Measurements from ENCODE around the gene HAPLN1. TPM values are rescaled to one million over a fixed set of nuclear protein-coding genes. Genes with fewer than 3 reads are reported as not detected.
"Not testable (repeated sequence)": the region's sequence is repeated elsewhere in the genome, so short reads cannot be mapped to it uniquely, and the experiment has no call there.

HAPLN1 gene
- total and polyA plus RNA-seq, 8 donors, result 0.02 TPM; not detected in 7

DNA sequence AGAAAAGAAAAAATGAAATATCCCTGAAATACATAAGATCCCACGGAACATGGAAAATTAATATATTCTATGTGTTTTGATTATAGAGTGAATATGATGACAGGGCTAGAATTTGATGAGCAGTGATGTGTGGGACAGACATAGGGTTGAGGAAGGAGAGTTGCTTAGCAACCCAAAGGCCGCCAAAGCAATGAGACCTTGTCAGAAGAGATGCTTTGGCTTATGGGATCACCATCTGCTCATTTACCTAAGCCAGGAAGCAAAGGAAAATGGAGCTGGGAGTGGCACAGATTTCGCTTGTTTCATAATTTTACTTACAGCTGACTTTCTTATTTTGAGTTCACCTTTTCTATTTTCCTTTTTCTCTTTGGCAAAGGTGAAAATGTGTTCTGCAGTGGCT, 20.9 kb upstream of the HAPLN1 start:
- H3K27me3 ChIP-seq, result no peaks in the 10 kb centered on the region
- no peak overlapping the region for H3K27ac ChIP-seq
- intact Hi-C loops (cut with DNase I), result no loop called here
- no peaks in the 10 kb centered on the region for H3K36me3 ChIP-seq
- FAIRE-seq (no peak), DNase-seq (no peak), ATAC-seq (no peak)
- WGBS, 2 donors, result 66 to 82% methylated on average over 3 of the region's 3 CpGs
- H3K4me1 ChIP-seq, result no peaks in the 10 kb centered on the region
- TF ChIP-seq CTCF (IDR thresholded peaks at IDR 0.05), result no peak
- no peak overlapping the region for H3K4me3 ChIP-seq
- H3K9me3 ChIP-seq, result no peaks in the 10 kb centered on the region

DNA sequence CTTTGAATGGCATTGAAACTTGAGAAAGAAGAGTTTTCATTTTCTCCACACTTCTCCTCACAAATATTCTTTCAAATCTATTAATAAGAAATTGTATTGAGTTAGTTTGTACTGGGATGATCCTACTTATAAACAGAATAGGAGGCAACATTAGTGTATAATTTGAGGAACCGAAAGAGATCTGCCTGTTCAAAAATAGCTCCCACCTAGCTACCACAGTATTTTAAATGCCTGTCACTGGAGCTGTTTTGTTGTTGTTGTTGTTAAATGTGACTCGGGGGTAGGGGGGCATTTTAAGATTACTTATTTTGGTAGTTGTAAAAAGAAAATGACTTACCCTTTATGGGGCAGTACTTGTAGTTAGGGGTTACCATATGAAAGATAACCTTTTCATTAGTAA, 20.1 kb upstream of the HAPLN1 start:
- intact Hi-C loops (cut with DNase I), result no loop called here
- DNase-seq (no peak), ATAC-seq (no peak), FAIRE-seq (no peak)
- H3K27ac ChIP-seq, result no peak overlapping the region
- WGBS, 2 donors, result 67 to 74% methylated on average over 2 of the region's 2 CpGs
- no peaks in the 10 kb centered on the region for H3K27me3 ChIP-seq
- H3K4me1 ChIP-seq, result no peaks in the 10 kb centered on the region
- H3K9me3 ChIP-seq, result no peaks in the 10 kb centered on the region
- no peak for TF ChIP-seq CTCF (IDR thresholded peaks at IDR 0.05)
- H3K36me3 ChIP-seq, result no peaks in the 10 kb centered on the region
- H3K4me3 ChIP-seq, result no peak overlapping the region

GRCh38 chr5:83736169-83736568, 15.5 kb upstream of the HAPLN1 start:
- ATAC-seq; H3K27ac ChIP-seq; H3K4me3 ChIP-seq; H3K27me3 ChIP-seq; H3K4me1 ChIP-seq; H3K36me3 ChIP-seq; H3K9me3 ChIP-seq; DNase-seq; intact Hi-C loops (cut with DNase I); FAIRE-seq: not testable (repeated sequence)
- 71 to 86% methylated on average over 2 of the region's 2 CpGs for WGBS, 2 donors

DNA sequence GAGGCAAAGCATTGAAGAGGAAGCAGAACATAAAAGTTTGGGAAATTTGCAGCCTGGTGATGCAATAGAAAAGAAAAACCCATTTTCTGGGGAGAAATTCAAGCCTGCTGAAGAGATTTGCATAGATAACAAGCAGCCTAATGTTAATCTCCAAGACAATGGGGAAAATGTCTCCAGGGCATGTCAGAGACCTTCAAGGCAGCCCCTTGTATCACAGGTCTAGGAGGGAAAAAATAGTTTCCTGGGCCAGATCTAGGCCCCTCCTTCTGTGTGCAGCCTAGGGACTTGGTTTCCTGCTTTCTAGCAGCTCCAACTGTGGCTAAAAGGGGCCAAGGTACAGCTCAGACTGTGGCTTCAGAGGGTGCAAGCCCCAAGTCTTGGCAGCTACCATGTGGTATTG, 14.4 kb upstream of the HAPLN1 start:
- intact Hi-C loops (cut with DNase I); H3K27ac ChIP-seq; H3K4me3 ChIP-seq; H3K9me3 ChIP-seq; DNase-seq; ATAC-seq; H3K27me3 ChIP-seq; FAIRE-seq; H3K36me3 ChIP-seq; H3K4me1 ChIP-seq: not testable (repeated sequence)

DNA sequence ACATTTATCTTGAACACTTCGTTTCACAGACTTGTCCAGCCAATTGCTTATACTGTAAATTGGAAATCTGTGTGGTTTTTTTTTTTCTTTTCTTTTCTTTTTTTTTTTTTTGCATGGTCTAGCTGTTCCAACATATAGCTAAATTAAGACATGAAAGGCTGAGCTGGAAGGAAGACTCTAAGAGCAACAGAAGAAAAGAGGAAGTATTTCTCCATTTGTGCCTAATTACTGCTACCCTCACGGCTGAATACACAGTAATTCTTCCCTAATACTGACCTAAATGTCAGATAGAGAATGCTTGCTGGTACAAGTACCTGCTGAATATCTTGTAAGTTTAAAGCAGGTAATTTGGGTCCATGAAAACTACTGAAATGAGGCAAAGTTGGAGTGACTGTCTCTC, 11.0 kb upstream of the HAPLN1 start:
- no peak for FAIRE-seq
- WGBS, 2 donors, result 56 to 66% methylated on average over 2 of the region's 2 CpGs

DNA sequence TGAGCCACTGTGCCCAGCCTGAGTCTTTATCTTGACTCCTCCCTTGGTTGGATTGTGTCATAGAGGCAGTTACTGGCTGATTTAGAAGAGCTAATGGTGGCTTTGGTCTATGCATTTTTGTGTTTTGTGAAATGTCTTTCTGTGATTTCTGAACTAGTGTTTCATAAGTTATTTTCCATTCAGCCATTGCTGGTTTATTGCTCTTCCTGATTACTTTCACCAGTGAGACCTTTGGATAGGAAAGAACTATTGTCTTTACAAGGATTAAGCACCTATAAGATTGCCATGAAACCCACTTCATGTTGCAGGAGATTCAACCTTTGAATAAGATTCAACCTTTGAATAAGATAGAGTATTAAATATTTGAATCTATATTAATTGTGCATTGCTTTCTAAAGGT, 8.7 kb upstream of the HAPLN1 start:
- H3K27ac ChIP-seq, result no peak overlapping the region
- no peak for FAIRE-seq
- DNase-seq, result no peak
- H3K27me3 ChIP-seq, result peaks cover 0 to 4% (median 0%) of the 10 kb centered on the region in 4 donors
- intact Hi-C loops (cut with DNase I), result no loop called here
- H3K36me3 ChIP-seq, result no peaks in the 10 kb centered on the region
- no peaks in the 10 kb centered on the region for H3K9me3 ChIP-seq
- H3K4me3 ChIP-seq, result no peak overlapping the region
- no peak for ATAC-seq
- no peaks in the 10 kb centered on the region for H3K4me1 ChIP-seq
- TF ChIP-seq CTCF (IDR thresholded peaks at IDR 0.05), result no peak

More for the DNA sequence above, 11.0 kb upstream of the HAPLN1 start:
- intact Hi-C loops (cut with DNase I), result no loop called here
- peaks cover 0 to 4% (median 0%) of the 10 kb centered on the region in 4 donors for H3K27me3 ChIP-seq
- H3K4me3 ChIP-seq, result no peak overlapping the region
- no peaks in the 10 kb centered on the region for H3K36me3 ChIP-seq
- no peaks in the 10 kb centered on the region for H3K9me3 ChIP-seq
- H3K27ac ChIP-seq, result no peak overlapping the region
- no peak for TF ChIP-seq CTCF (IDR thresholded peaks at IDR 0.05)
- no peak for ATAC-seq
- DNase-seq, result no peak
- no peaks in the 10 kb centered on the region for H3K4me1 ChIP-seq

Data from pancreas (tissue), 10 donors.